ENCODE results near the gene RAB40C. TPM values are rescaled to one million over a fixed set of nuclear protein-coding genes. Genes with fewer than 3 reads are reported as not detected.

The RAB40C gene
- total and polyA plus RNA-seq, 9 of the 15 experiments (the other 6 are each of a cell fraction or from before 2014, with no cell fraction given): 0.17 to 23.4 (median 8.7) TPM

DNA sequence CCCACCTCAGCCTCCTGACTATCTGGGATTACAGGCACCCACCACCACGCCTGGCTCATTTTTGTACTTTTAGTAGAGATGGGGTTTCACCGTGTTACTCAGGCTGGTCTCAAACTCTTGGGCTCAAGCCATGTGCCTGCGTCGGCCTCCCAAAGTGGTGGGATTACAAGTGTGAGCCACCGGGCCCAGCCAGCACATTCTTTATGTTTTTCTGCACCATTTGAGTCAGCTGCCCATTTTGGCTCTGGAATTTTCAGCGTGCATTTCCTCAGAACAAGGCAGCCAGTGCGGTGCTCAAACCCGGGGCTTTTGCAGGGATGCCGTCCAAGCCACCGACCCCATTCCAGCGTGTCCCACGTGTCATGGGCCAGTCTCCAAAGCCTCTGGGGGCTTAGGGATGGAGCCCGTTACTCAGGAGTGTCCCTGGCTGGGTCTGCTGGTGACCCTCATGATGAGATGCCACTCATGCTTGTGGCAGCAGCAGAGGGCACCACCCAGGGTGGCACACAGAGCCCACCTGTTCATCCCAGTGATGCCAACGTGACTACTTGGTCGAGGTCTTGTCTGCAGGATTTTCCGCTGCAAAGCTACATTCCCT lies 3.7 kb upstream of the RAB40C start (continued):
- 0 out of 2 replicates have a peak, but pooled peaks have one; percentile 48 for TF ChIP-seq ZNF124 (CRISPR knock-in tag; IDR thresholded peaks at IDR 0.05)
- TF ChIP-seq, protein P1, sequence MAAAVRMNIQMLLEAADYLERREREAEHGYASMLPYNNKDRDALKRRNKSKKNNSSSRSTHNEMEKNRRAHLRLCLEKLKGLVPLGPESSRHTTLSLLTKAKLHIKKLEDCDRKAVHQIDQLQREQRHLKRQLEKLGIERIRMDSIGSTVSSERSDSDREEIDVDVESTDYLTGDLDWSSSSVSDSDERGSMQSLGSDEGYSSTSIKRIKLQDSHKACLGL (CRISPR knock-in tag; IDR thresholded peaks at IDR 0.05; ENCODE audit: borderline replicate concordance, poor library complexity, severe bottlenecking): no peak

DNA sequence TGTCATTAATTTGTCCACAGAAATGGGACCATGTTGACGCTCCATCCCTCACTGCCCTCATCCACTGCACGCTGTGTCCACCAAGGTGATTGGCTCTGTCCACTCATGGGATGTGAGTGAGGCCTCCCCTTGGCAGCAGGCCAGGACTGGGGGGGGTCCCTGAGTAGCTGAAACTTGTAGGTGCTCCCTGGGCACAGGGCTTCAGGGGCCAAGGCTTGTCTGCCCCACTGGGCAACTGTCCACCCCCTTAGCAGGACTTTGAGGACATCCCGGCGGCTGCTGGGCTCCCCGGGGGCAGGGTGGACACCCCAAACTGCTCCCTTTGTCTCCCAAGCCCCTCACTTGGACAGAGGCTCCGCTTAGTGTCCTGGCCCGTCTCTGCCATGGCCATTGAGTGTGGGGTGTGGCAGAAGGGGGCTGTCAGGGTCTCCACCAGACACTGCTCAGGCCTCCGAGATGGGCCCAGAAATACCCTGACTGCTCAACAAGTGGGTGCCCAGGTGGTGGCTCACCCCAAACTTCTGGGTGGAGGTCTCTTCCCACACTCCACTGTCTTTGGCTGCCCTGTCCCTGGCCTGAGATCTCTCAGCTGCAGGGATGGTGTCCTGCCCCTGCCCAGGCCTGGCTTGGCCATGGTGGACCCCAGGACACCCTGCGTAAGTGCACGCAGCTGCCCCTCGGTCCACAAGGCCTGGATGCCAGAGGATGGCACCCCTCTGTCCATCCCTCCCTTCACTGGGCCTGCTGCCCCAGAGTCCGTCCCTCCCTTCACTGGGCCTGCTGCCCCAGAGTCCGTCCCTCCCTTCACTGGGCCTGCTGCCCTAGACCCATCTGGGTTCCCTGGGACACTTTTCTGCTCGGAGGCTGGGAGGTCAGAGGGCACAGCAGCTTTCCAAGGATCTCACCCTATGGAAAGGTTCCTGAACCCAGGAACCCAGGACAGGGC lies 2.9 kb upstream of the RAB40C start:
- Histone ChIP-seq H4K20me1 (replicated peaks; ENCODE audit: control insufficient read depth, insufficient read depth, low read length) (peaks cover 17% of the 10 kb centered on the region), H3K36me3 (ENCODE audit: control insufficient read depth, insufficient read depth, low read length) (peaks cover 7% of the 10 kb centered on the region; the same call in 1 of the 3 replicates), H3K4me3 (no peak overlapping the region), H3K4me1 (replicated peaks in 1 of 2; ENCODE audit: control insufficient read depth in 2 of 2, insufficient read depth in 2 of 2, low read length in 2 of 2) (peaks cover 18 to 80% of the 10 kb centered on the region in 2 experiments; a peak in 4 of 5 replicates), H3K9me3 (replicated peaks; ENCODE audit: control insufficient read depth, insufficient read depth, low read depth, low read length) (no peaks in the 10 kb centered on the region), H2AFZ (ENCODE audit: low read depth, low read length) (no peak overlapping the region), H3K4me2 (ENCODE audit: insufficient read depth, low read length) (peak overlapping the region; percentile 12), H3K79me2 (ENCODE audit: control insufficient read depth, insufficient read depth, low read length) (peaks cover 40% of the 10 kb centered on the region), H3K27ac (ENCODE audit: extremely low read depth, low read depth, low read length) (0 out of 3 replicates have a peak overlapping the region, but pooled peaks have one; percentile 91), H3K9ac (ENCODE audit: insufficient read depth in 1 of 2, low read depth in 2 of 2, low read length in 2 of 2) (peak overlapping the region; percentile 82 to 88; a peak in 3 of 4 replicates), H3K9me1 (ENCODE audit: control insufficient read depth, insufficient read depth, low read length) (peaks cover 8% of the 10 kb centered on the region), H3K27me3 (ENCODE audit: control insufficient read depth in 2 of 2, insufficient read depth in 2 of 2, low read length in 2 of 2) (no peaks in the 10 kb centered on the region)
- DNase-seq (ENCODE audit: extremely low read depth in 1 of 4, low spot score in 3 of 4): no peak
- CTCF ChIA-PET (ENCODE audit: low intra/inter-chr PET ratio): no interaction called here
- ATAC-seq: no peak
- POLR2A ChIA-PET: interaction anchor here (0.6 to 1.5 kb wide), 7 partner anchors 8 to 149 kb away, joined by 3 to 6 read pairs (median 3); partner anchors contain the start of gene METTL26
- in situ Hi-C loops (cut with MboI) (no loop called here), intact Hi-C loops (cut with micrococcal nuclease) (no loop called here)
- FAIRE-seq: no peak
- 80% methylated on average over 14 of the region's 14 CpGs for WGBS (ENCODE audit: insufficient coverage, low coverage, missing lambda C conversion rate)
- no TSS peak for BruUV-seq (replicated peaks)
- TF ChIP-seq POLR2AphosphoS2 (IDR thresholded peaks at IDR 0.05; ENCODE audit: low read length): peak; percentile 85
- TF ChIP-seq NFIC (IDR thresholded peaks at IDR 0.05): peak; percentile 94
- TF ChIP-seq SP1 (CRISPR knock-in tag; IDR thresholded peaks at IDR 0.05): peak; percentile 35; the same call in 1 of the 2 replicates
- TF ChIP-seq STAG1 (CRISPR knock-in tag; IDR thresholded peaks at IDR 0.05; ENCODE audit: borderline replicate concordance): 0 out of 2 replicates have a peak, but pooled peaks have one; percentile 4
- TF ChIP-seq SUPT5H (IDR thresholded peaks at IDR 0.05): peak; percentile 58
- peak; percentile 49 for TF ChIP-seq POLR2A (conservative IDR thresholded peaks at IDR 0.05)
- TF ChIP-seq NFIX (CRISPR knock-in tag; IDR thresholded peaks at IDR 0.05; ENCODE audit: low read depth): peak; percentile 31; the same call in 1 of the 2 replicates
- peak; percentile 75 for TF ChIP-seq POLR2G (IDR thresholded peaks at IDR 0.05; ENCODE audit: low read depth, low read length)
- TF ChIP-seq POLR2AphosphoS5 (IDR thresholded peaks at IDR 0.05; ENCODE audit: control insufficient read depth, insufficient read depth, low read depth, low read length): peak; percentile 54; the same call in 1 of the 2 replicates
- TF ChIP-seq MTA3 (IDR thresholded peaks at IDR 0.05; ENCODE audit: borderline replicate concordance): 0 out of 2 replicates have a peak, but pooled peaks have one; percentile 33
- TF ChIP-seq ZNF354B (CRISPR knock-in tag; IDR thresholded peaks at IDR 0.05): no peak
- TF ChIP-seq TFAM (CRISPR knock-in tag; conservative IDR thresholded peaks at IDR 0.05): no peak
- TF ChIP-seq, protein P2, sequence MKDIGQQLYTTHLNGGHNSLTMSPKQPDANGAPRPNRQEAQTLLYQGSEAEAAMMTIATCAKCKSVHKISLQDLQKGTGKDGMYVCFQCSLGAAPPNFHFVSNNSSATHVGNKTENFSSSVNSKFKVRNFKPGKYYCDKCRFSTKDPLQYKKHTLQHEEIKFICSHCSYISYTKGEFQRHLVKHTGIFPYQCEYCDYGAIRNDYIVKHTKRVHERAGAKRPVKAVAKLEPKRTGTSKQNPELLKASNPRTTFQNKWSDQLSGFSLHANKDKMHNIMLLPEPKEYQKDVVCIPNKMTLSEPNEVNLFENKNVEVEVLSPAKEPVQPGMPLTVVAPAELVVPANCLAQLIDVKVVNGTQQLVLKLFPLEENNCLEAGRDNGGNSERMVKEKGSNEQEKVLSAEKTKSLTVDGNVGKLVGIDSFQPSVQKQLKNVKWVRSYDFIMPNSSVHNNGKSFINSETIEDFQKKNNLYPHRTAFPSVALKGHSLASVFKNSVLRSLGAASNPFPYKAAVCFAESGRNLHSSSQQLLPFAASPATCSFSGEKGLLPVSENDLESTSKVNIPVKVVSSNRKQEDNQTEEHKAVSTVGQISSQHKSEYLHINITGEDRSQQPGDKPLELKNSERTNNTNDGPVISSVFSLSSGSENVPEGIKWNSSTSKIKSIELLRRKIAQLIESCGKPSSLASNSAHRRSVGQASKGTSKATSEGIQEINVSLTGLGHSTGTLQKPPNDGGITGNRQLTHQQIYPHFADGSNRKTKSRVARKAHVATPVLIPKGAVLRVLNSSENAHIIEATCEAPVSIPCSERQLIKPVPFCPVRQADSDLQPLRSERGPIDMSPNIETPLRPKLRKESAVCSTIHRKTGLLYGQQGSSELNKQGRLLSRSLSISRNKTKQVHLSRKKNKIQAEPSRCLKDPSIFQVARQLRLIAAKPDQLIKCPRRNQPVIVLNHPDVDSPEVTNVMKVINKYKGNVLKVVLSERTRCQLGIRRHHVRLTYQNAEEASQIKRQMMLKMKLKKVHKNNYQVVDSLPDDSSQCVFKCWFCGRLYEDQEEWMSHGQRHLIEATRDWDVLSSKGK (CRISPR knock-in tag; IDR thresholded peaks at IDR 0.05): no peak
